ENCODE results near the gene CCDC157. TPM values are rescaled to one million over a fixed set of nuclear protein-coding genes. Genes with fewer than 3 reads are reported as not detected.

The CCDC157 gene
- total RNA-seq, 1 experiment from 2014 or later, result 4.9 TPM

DNA sequence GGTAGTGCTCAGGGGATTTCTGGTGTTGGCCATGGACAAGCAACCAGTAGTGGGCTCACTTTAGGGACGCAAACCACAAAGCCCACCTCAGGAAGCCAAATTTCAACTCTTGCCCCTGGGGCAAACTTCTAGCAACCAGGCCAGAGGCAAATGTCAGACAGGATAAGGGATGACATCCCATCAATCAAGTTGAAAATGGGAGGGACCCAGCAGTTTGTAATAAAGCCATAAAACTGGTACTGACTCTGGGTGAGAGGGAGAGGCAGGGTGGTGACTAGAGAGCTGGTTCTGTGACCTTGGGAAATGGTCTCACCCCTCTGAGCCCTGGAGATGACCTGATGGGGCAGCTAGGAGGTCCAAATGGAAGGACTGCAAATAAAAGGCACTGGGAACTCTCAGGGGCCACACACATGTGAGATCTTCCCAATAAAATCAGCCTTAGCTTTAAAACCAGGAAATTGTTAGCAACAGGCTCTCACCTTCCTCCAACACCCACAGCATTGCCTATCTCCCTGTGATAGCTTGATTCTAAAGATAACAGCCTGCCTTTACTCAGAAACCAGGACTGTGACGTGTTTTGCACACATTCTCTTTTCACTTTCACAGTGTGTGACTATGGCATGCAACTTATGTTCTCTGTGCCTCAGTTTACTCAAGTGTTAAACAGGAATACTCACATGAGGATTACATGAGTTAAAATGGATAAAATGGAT lies 23.7 kb upstream of the CCDC157 start:
- intact Hi-C loops (cut with micrococcal nuclease; ENCODE audit: unreplicated experiment), result no loop called here
- H3K4me1 ChIP-seq, result peaks cover 7% of the 10 kb centered on the region
- ChIA-PET POLR2A (no interaction called here), CTCF (interaction anchor here (1.5 to 1.7 kb wide), 2 partner anchors 45 to 54 kb away, joined by 5 to 6 read pairs; partner anchors contain the start of gene RNF215)
- no peaks in the 10 kb centered on the region for H3K27me3 Mint-ChIP-seq (ENCODE audit: insufficient read depth, unreplicated experiment)
- DNase-seq, result no peak
- no peak overlapping the region for H3K4me3 ChIP-seq (ENCODE audit: low read depth, low read length)
- H3K27me3 ChIP-seq (replicated peaks; ENCODE audit: control insufficient read depth, insufficient read depth, low read length), result no peaks in the 10 kb centered on the region
- BruUV-seq (replicated peaks), result no TSS peak
- H3K9me3 ChIP-seq, result no peaks in the 10 kb centered on the region
- no peak overlapping the region for H3K4me3 Mint-ChIP-seq (ENCODE audit: unreplicated experiment)
- H3K4me1 Mint-ChIP-seq (ENCODE audit: low read depth, unreplicated experiment), result peaks cover 8% of the 10 kb centered on the region
- H3K36me3 ChIP-seq (ENCODE audit: control insufficient read depth, insufficient read depth, low read length), result peaks cover 2% of the 10 kb centered on the region
- peaks cover 75% of the 10 kb centered on the region for H3K36me3 Mint-ChIP-seq (ENCODE audit: insufficient read depth, unreplicated experiment)
- TF ChIP-seq, protein P1, sequence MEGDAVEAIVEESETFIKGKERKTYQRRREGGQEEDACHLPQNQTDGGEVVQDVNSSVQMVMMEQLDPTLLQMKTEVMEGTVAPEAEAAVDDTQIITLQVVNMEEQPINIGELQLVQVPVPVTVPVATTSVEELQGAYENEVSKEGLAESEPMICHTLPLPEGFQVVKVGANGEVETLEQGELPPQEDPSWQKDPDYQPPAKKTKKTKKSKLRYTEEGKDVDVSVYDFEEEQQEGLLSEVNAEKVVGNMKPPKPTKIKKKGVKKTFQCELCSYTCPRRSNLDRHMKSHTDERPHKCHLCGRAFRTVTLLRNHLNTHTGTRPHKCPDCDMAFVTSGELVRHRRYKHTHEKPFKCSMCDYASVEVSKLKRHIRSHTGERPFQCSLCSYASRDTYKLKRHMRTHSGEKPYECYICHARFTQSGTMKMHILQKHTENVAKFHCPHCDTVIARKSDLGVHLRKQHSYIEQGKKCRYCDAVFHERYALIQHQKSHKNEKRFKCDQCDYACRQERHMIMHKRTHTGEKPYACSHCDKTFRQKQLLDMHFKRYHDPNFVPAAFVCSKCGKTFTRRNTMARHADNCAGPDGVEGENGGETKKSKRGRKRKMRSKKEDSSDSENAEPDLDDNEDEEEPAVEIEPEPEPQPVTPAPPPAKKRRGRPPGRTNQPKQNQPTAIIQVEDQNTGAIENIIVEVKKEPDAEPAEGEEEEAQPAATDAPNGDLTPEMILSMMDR (IDR thresholded peaks at IDR 0.05; ENCODE audit: insufficient read depth in 1 of 2, low read depth in 1 of 2, low read length in 1 of 2, severe bottlenecking in 1 of 2, unreplicated experiment in 1 of 2), result no peak
- no peak overlapping the region for H3K27ac Mint-ChIP-seq (ENCODE audit: unreplicated experiment)
- H3K9me3 Mint-ChIP-seq (ENCODE audit: unreplicated experiment), result no peaks in the 10 kb centered on the region

DNA sequence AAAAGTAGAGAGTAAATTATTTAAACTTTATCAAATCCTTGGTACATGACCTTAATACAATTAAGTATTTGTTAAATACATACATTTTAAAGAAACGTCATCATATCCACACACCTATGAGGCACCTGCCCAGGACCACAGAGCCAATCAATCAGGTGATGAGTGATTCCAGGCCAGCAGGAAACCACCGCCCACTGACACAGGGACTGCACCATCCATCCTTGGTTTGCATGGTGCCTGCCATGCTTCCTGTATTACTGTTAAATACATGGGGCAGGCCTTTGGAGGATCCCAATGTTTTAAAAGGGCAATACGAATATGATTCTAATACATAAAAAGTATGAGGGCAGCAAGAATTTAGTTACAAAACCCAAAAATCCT lies 23.1 kb upstream of the CCDC157 start:
- no peaks in the 10 kb centered on the region for H3K27me3 ChIP-seq (replicated peaks; ENCODE audit: control insufficient read depth, insufficient read depth, low read length)
- H3K9me3 Mint-ChIP-seq (ENCODE audit: unreplicated experiment), result no peaks in the 10 kb centered on the region
- CTCF ChIA-PET, result interaction anchor here (1.5 to 1.7 kb wide), 2 partner anchors 46 to 54 kb away, joined by 5 to 6 read pairs; partner anchors contain the start of gene RNF215
- H3K4me3 Mint-ChIP-seq (ENCODE audit: unreplicated experiment), result no peak overlapping the region
- H3K36me3 ChIP-seq (ENCODE audit: control insufficient read depth, insufficient read depth, low read length), result peaks cover 2% of the 10 kb centered on the region
- H3K27me3 Mint-ChIP-seq (ENCODE audit: insufficient read depth, unreplicated experiment), result no peaks in the 10 kb centered on the region
- TF ChIP-seq, protein P1 (IDR thresholded peaks at IDR 0.05; ENCODE audit: insufficient read depth in 1 of 2, low read depth in 1 of 2, low read length in 1 of 2, severe bottlenecking in 1 of 2, unreplicated experiment in 1 of 2), result no peak
- peaks cover 75% of the 10 kb centered on the region for H3K36me3 Mint-ChIP-seq (ENCODE audit: insufficient read depth, unreplicated experiment)
- POLR2A ChIA-PET, result no interaction called here
- DNase-seq, result no peak
- intact Hi-C loops (cut with micrococcal nuclease; ENCODE audit: unreplicated experiment), result no loop called here
- no peak overlapping the region for H3K27ac Mint-ChIP-seq (ENCODE audit: unreplicated experiment)
- H3K9me3 ChIP-seq, result no peaks in the 10 kb centered on the region
- H3K4me1 ChIP-seq, result peaks cover 1% of the 10 kb centered on the region
- peaks cover 2% of the 10 kb centered on the region for H3K4me1 Mint-ChIP-seq (ENCODE audit: low read depth, unreplicated experiment)
- H3K4me3 ChIP-seq (ENCODE audit: low read depth, low read length), result no peak overlapping the region
- no TSS peak for BruUV-seq (replicated peaks)

DNA sequence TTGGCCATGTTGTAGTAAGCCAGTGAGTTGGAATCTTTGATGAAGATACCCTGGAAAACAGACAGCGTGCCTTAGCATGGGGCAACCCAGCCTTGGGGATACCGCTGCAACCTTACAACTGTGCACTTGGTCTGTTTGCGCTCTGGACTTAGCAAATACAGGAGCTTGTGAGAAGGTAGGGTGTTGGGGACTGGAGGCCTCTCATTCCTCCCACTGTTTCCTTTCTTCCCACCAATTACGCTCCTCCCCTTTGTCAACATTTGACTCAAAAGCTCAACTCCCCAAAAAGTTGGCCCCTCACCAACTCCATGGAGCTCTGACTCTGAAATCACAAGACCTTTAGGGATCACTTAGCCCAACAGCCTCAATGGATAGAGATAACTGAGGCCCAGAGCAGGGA lies 22.2 kb upstream of the CCDC157 start:
- TF ChIP-seq, protein P1 (IDR thresholded peaks at IDR 0.05; ENCODE audit: insufficient read depth in 1 of 2, low read depth in 1 of 2, low read length in 1 of 2, severe bottlenecking in 1 of 2, unreplicated experiment in 1 of 2), result no peak
- H3K4me3 Mint-ChIP-seq (ENCODE audit: unreplicated experiment), result no peak overlapping the region
- DNase-seq, result no peak
- POLR2A ChIA-PET, result no interaction called here
- CTCF ChIA-PET, result no interaction called here
- Histone ChIP-seq H3K4me1 (no peaks in the 10 kb centered on the region), H3K9me3 (no peaks in the 10 kb centered on the region), H3K27me3 (replicated peaks; ENCODE audit: control insufficient read depth, insufficient read depth, low read length) (no peaks in the 10 kb centered on the region), H3K4me3 (ENCODE audit: low read depth, low read length) (no peak overlapping the region), H3K36me3 (ENCODE audit: control insufficient read depth, insufficient read depth, low read length) (peaks cover 2% of the 10 kb centered on the region)
- intact Hi-C loops (cut with micrococcal nuclease; ENCODE audit: unreplicated experiment), result no loop called here
- peaks cover 75% of the 10 kb centered on the region for H3K36me3 Mint-ChIP-seq (ENCODE audit: insufficient read depth, unreplicated experiment)
- no peaks in the 10 kb centered on the region for H3K27me3 Mint-ChIP-seq (ENCODE audit: insufficient read depth, unreplicated experiment)
- no peak overlapping the region for H3K27ac Mint-ChIP-seq (ENCODE audit: unreplicated experiment)
- H3K4me1 Mint-ChIP-seq (ENCODE audit: low read depth, unreplicated experiment), result no peaks in the 10 kb centered on the region
- BruUV-seq (replicated peaks), result no TSS peak
- no peaks in the 10 kb centered on the region for H3K9me3 Mint-ChIP-seq (ENCODE audit: unreplicated experiment)

All from Caco-2 (cell line).